GM23248 (cell line): Measurements from ENCODE around the gene LRRC70.

Source experiments
- EZH2 ChIP-seq: fragments of 200-600 bp; sonication (generic); IDR thresholded peaks from 2 replicates; pipeline ENCODE4 v1.6.1; 2018; ENCODE audit warnings: antibody characterized with exemption, mild to moderate bottlenecking; ENCODE audit not compliant: insufficient read depth, poor library complexity, severe bottlenecking
- EZH2phosphoT487 ChIP-seq: fragments of 200-600 bp; sonication (generic); IDR thresholded peaks from 2 replicates; pipeline ENCODE4 v1.6.1; 2018; ENCODE audit warnings: antibody characterized with exemption, moderate library complexity, mild to moderate bottlenecking, low read depth; ENCODE audit not compliant: insufficient read depth

DNA sequence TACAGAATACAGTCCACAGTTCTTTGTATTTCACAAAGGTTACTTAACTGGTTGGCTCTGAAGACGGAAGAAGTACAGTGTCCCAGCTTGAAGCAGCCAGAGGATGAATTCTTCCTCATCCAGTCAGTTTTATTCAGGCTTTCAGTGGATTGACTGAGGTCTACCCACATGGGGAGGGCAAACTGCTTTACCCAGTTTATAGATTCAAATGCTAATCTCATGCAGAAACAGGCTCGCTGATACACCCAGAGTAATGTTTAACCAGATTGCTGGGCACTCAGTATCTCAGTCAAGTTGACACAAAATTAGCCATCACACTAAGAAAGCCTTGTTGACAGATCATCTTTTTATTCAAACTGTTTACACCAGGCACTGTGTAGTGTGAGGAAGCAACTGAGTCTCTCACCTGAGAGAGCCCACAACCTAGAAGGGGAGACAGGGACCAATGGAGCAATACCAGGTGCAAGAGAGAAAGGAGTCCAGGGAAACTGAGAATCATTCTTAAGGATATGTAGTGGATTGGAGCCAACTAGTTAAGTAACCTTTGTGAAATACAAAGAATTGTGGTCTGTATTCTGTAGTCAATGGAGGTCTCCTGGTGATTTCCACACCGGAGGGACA is 15.9 kb downstream of the LRRC70 start:
- TF ChIP-seq EZH2 (no peak), EZH2phosphoT487 (no peak)
